Stomach smooth muscle (tissue), 2 donors: Measurements from ENCODE around the gene HERC3.
"Not testable (repeated sequence)": the region's sequence is repeated elsewhere in the genome, so short reads cannot be mapped to it uniquely, and the experiment has no call there.

Experiments used
- H3K27ac ChIP-seq: one replicate; pipeline ENCODE4 v1.7.0; 2013; ENCODE audit warnings: mild to moderate bottlenecking, low read length, inconsistent platforms
- H3K27me3 ChIP-seq, 2 donors: one replicate each; pipeline ENCODE4 v1.7.0; 2013; ENCODE audit warnings: low read length in 2 of 2; ENCODE audit not compliant: insufficient read depth in 2 of 2, control insufficient read depth in 1 of 2
- H3K36me3 ChIP-seq, 2 donors: one replicate each; pipeline ENCODE4 v1.7.0; 2013; ENCODE audit warnings: low read length in 2 of 2; ENCODE audit not compliant: control insufficient read depth in 2 of 2, insufficient read depth in 2 of 2
- H3K4me1 ChIP-seq: one replicate; pipeline ENCODE4 v1.7.0; 2013; ENCODE audit warnings: low read length; ENCODE audit not compliant: control insufficient read depth, insufficient read depth
- H3K4me3 ChIP-seq, 2 donors: one replicate each; pipeline ENCODE4 v1.7.0; 2013; ENCODE audit warnings: low read length in 2 of 2
- H3K9ac ChIP-seq, 2 donors: one replicate each; pipeline ENCODE4 v1.7.0; 2013; ENCODE audit warnings: low read length in 2 of 2, mild to moderate bottlenecking in 1 of 2
- H3K9me3 ChIP-seq, 2 donors: one replicate each; pipeline ENCODE4 v1.7.0; 2013; ENCODE audit warnings: low read length in 2 of 2; ENCODE audit not compliant: control insufficient read depth in 2 of 2
- donor health status: healthy.
- donor health status: Pancreatic carcinoma.

Gene HERC3

GRCh38 chr4:88609387-88609786 is 17.1 kb downstream of the HERC3 start:
- Histone ChIP-seq H3K9me3 (no peaks in the 10 kb centered on the region), H3K36me3 (peaks cover 8 to 15% of the 10 kb centered on the region in 2 donors), H3K4me3 (no peak overlapping the region), H3K27me3 (no peaks in the 10 kb centered on the region), H3K27ac (no peak overlapping the region), H3K4me1 (peaks cover 27% of the 10 kb centered on the region), H3K9ac (no peak overlapping the region)

- not testable (repeated sequence) for H3K9me3 ChIP-seq, H3K9ac ChIP-seq, H3K27ac ChIP-seq, H3K4me3 ChIP-seq, H3K27me3 ChIP-seq
- Histone ChIP-seq H3K4me1 (peaks cover 27% of the 10 kb centered on the region), H3K36me3 (peaks cover 8 to 15% of the 10 kb centered on the region in 2 donors)
These were observed 17.5 kb downstream of the HERC3 start for GRCh38 chr4:88609794-88610193.

- H3K27ac ChIP-seq, result peak overlapping the region; percentile 46
- H3K27me3 ChIP-seq, result no peaks in the 10 kb centered on the region
- H3K4me3 ChIP-seq, result peak overlapping the region; percentile 13 to 40
- H3K9ac ChIP-seq, result no peak overlapping the region
- H3K9me3 ChIP-seq, result no peaks in the 10 kb centered on the region
- peaks cover 8 to 14% of the 10 kb centered on the region in 2 donors for H3K36me3 ChIP-seq
- peaks cover 27% of the 10 kb centered on the region for H3K4me1 ChIP-seq
These were observed 18.5 kb downstream of the HERC3 start for GRCh38 chr4:88610771-88611170.

- Histone ChIP-seq H3K9me3 (no peaks in the 10 kb centered on the region), H3K4me1 (peaks cover 27% of the 10 kb centered on the region), H3K27ac (no peak overlapping the region), H3K4me3 (no peak overlapping the region), H3K27me3 (no peaks in the 10 kb centered on the region), H3K9ac (no peak overlapping the region), H3K36me3 (peaks cover 2 to 3% of the 10 kb centered on the region in 2 donors)
These were observed 21.2 kb downstream of the HERC3 start for GRCh38 chr4:88613417-88613875.

- Histone ChIP-seq H3K27ac (no peak overlapping the region), H3K27me3 (no peaks in the 10 kb centered on the region), H3K4me1 (peaks cover 30% of the 10 kb centered on the region), H3K9me3 (no peaks in the 10 kb centered on the region), H3K9ac (no peak overlapping the region), H3K36me3 (no peaks in the 10 kb centered on the region), H3K4me3 (no peak overlapping the region)
These were observed 21.8 kb downstream of the HERC3 start for GRCh38 chr4:88614058-88614457.

GRCh38 chr4:88616275-88617150 is 24.2 kb downstream of the HERC3 start:
- H3K4me3 ChIP-seq, result no peak overlapping the region
- H3K27ac ChIP-seq, result no peak overlapping the region

GRCh38 chr4:88618782-88619485 is 26.7 kb downstream of the HERC3 start:
- Histone ChIP-seq H3K9ac (no peak overlapping the region), H3K4me3 (no peak overlapping the region), H3K36me3 (no peaks in the 10 kb centered on the region), H3K4me1 (peaks cover 5% of the 10 kb centered on the region), H3K27ac (no peak overlapping the region), H3K9me3 (peaks cover 0 to 3% of the 10 kb centered on the region in 2 donors), H3K27me3 (no peaks in the 10 kb centered on the region)

More at GRCh38 chr4:88616275-88617150, 24.2 kb downstream of the HERC3 start:
- H3K4me1 ChIP-seq, result peaks cover 14% of the 10 kb centered on the region
- no peaks in the 10 kb centered on the region for H3K9me3 ChIP-seq
- no peaks in the 10 kb centered on the region for H3K27me3 ChIP-seq
- no peak overlapping the region for H3K9ac ChIP-seq
- no peaks in the 10 kb centered on the region for H3K36me3 ChIP-seq

GRCh38 chr4:88619971-88620370 is 27.7 kb downstream of the HERC3 start:
- Histone ChIP-seq H3K27ac (no peak overlapping the region), H3K36me3 (no peaks in the 10 kb centered on the region), H3K9ac (no peak overlapping the region), H3K4me1 (peaks cover 5% of the 10 kb centered on the region), H3K4me3 (no peak overlapping the region), H3K27me3 (no peaks in the 10 kb centered on the region), H3K9me3 (peaks cover 0 to 3% of the 10 kb centered on the region in 2 donors)

- H3K4me1 ChIP-seq, result peaks cover 5% of the 10 kb centered on the region
- no peak overlapping the region for H3K4me3 ChIP-seq
- H3K9ac ChIP-seq, result no peak overlapping the region
- H3K36me3 ChIP-seq, result no peaks in the 10 kb centered on the region
- H3K9me3 ChIP-seq, result peaks cover 0 to 3% of the 10 kb centered on the region in 2 donors
- H3K27ac ChIP-seq, result no peak overlapping the region
- H3K27me3 ChIP-seq, result no peaks in the 10 kb centered on the region
These were observed 29.6 kb downstream of the HERC3 start for GRCh38 chr4:88621763-88622327.

- Histone ChIP-seq H3K36me3 (no peaks in the 10 kb centered on the region), H3K4me1 (peaks cover 5% of the 10 kb centered on the region), H3K27me3 (no peaks in the 10 kb centered on the region), H3K4me3 (no peak overlapping the region), H3K9ac (no peak overlapping the region), H3K9me3 (peaks cover 0 to 3% of the 10 kb centered on the region in 2 donors), H3K27ac (no peak overlapping the region)
These were observed 30.8 kb downstream of the HERC3 start for GRCh38 chr4:88623097-88623496.
